Esophagus squamous epithelium (tissue), 4 donors: ENCODE data around the gene KIFC3.

Experiments used
- CTCF ChIP-seq, 6 experiments: fragments of 450-650 bp in 4 of 6; fragments of 200-600 bp in 2 of 6; sonication (generic) in 2 of 6; IDR thresholded peaks; one replicate each; pipeline ENCODE4 v1.5.1; 2016 to 2019; ENCODE audit warnings: antibody characterized with exemption in 6 of 6, mild to moderate bottlenecking in 4 of 6, moderate library complexity in 4 of 6
- POLR2A ChIP-seq, 4 donors: fragments of 450-650 bp; IDR thresholded peaks; one replicate each; pipeline ENCODE4 v1.6.1; 2017; ENCODE audit warnings: antibody characterized with exemption in 4 of 4, mild to moderate bottlenecking in 4 of 4, moderate library complexity in 3 of 4

- TF ChIP-seq CTCF (IDR thresholded peaks at IDR 0.05) (no peak), POLR2A (IDR thresholded peaks at IDR 0.05) (no peak)
Measured at GRCh38 chr16:57730771-57731730, 71.2 kb downstream of the KIFC3 start.
